OCI-LY3 (cell line): ENCODE measurements around the gene QKI.

Source experiments
- H2AFZ ChIP-seq: fragments of 200-600, 300-600 bp; shearing (Covaris generic); 2 replicates; pipeline ENCODE4 v1.6.0; 2014; ENCODE audit warnings: antibody characterized with exemption, low read depth, low read length
- H3K27ac ChIP-seq: fragments of 200-600, 300-600 bp; sonication (generic); 2 replicates; pipeline ENCODE4 v1.5.1; 2014; ENCODE audit warnings: mild to moderate bottlenecking, low read length, moderate library complexity, mixed read lengths
- H3K27me3 ChIP-seq: fragments of 200-600, 300-600 bp; sonication (generic); 2 replicates; pipeline ENCODE4 v1.6.1; 2014; ENCODE audit warnings: low read depth, low read length, mixed read lengths
- H3K36me3 ChIP-seq: fragments of 200-600, 300-600 bp; sonication (generic); replicated peaks from 2 replicates; pipeline ENCODE3; 2014; ENCODE audit warnings: low read depth, low read length, mixed read lengths
- H3K4me1 ChIP-seq: fragments of 300-600, 200-600 bp; sonication (generic); 2 replicates; pipeline ENCODE4 v1.6.1; 2014; ENCODE audit warnings: low read length, mixed read lengths
- H3K4me2 ChIP-seq: fragments of 200-600, 300-600 bp; sonication (generic); 2 replicates; pipeline ENCODE4 v1.6.1; 2014; ENCODE audit warnings: low read length, mixed read lengths
- H3K4me3 ChIP-seq: fragments of 300-600, 200-600 bp; sonication (generic); 2 replicates; pipeline ENCODE4 v1.5.1; 2014; ENCODE audit warnings: antibody characterized with exemption, mild to moderate bottlenecking, low read length, moderate library complexity
- H3K79me2 ChIP-seq: fragments of 300-600, 200-600 bp; shearing (Covaris generic); 2 replicates; pipeline ENCODE4 v1.6.1; 2014; ENCODE audit warnings: mild to moderate bottlenecking, low read length, mixed read lengths
- H3K9ac ChIP-seq: fragments of 300-600, 200-600 bp; shearing (Covaris generic); 2 replicates; pipeline ENCODE4 v1.6.0; 2014; ENCODE audit warnings: mild to moderate bottlenecking, low read length, moderate library complexity
- H3K9me3 ChIP-seq: fragments of 200-600, 300-600 bp; shearing (Covaris generic); 2 replicates; pipeline ENCODE4 v1.6.1; 2014; ENCODE audit warnings: low read length, mixed read lengths; ENCODE audit not compliant: insufficient read depth
- H4K20me1 ChIP-seq: fragments of 200-600, 300-600 bp; sonication (generic); 2 replicates; pipeline ENCODE4 v1.6.1; 2016; ENCODE audit warnings: low read length, mixed read lengths; ENCODE audit not compliant: insufficient read depth
- CTCF ChIP-seq: fragments of 200-600, 300-600 bp; sonication (generic); IDR thresholded peaks from 2 replicates; pipeline ENCODE4 v1.5.1; 2014; ENCODE audit warnings: antibody characterized with exemption, low read length, low read depth
- EZH2phosphoT487 ChIP-seq: fragments of 200-600 bp; shearing (Covaris generic); IDR thresholded peaks from 2 replicates; pipeline ENCODE4 v1.6.1; 2018; ENCODE audit warnings: antibody characterized with exemption, mixed run types, low read depth

QKI gene

GRCh38 chr6:163420289-163420614 is 5.7 kb downstream of the QKI start:
- H3K4me1 ChIP-seq = peaks cover 40% of the 10 kb centered on the region
- H3K36me3 ChIP-seq = no peaks in the 10 kb centered on the region
- no peak for TF ChIP-seq EZH2phosphoT487
- no peak overlapping the region for H2AFZ ChIP-seq
- H3K4me2 ChIP-seq = peak overlapping the region; percentile 60
- no peaks in the 10 kb centered on the region for H3K27me3 ChIP-seq
- H3K27ac ChIP-seq = no peak overlapping the region
- H3K79me2 ChIP-seq = peaks cover 100% of the 10 kb centered on the region
- no peak overlapping the region for H3K9ac ChIP-seq
- no peak overlapping the region for H3K4me3 ChIP-seq
- no peaks in the 10 kb centered on the region for H3K9me3 ChIP-seq
- H4K20me1 ChIP-seq = peaks cover 89% of the 10 kb centered on the region

GRCh38 chr6:163422550-163422949 is 8.0 kb downstream of the QKI start:
- no peak for TF ChIP-seq EZH2phosphoT487
- TF ChIP-seq CTCF = no peak
- Histone ChIP-seq H3K9ac (no peak overlapping the region), H3K36me3 (no peaks in the 10 kb centered on the region), H3K4me2 (no peak overlapping the region), H3K9me3 (no peaks in the 10 kb centered on the region), H4K20me1 (peaks cover 96% of the 10 kb centered on the region), H3K79me2 (peaks cover 100% of the 10 kb centered on the region), H3K4me3 (no peak overlapping the region), H3K27me3 (no peaks in the 10 kb centered on the region), H2AFZ (no peak overlapping the region), H3K27ac (no peak overlapping the region), H3K4me1 (peaks cover 34% of the 10 kb centered on the region)

GRCh38 chr6:163423696-163424095 is 9.2 kb downstream of the QKI start:
- Histone ChIP-seq H3K36me3 (no peaks in the 10 kb centered on the region), H3K4me2 (no peak overlapping the region), H3K4me3 (no peak overlapping the region), H3K9ac (no peak overlapping the region), H4K20me1 (peaks cover 98% of the 10 kb centered on the region), H3K27ac (no peak overlapping the region), H3K4me1 (peaks cover 25% of the 10 kb centered on the region), H3K27me3 (no peaks in the 10 kb centered on the region), H3K9me3 (no peaks in the 10 kb centered on the region), H2AFZ (no peak overlapping the region), H3K79me2 (peaks cover 100% of the 10 kb centered on the region)
- no peak for TF ChIP-seq EZH2phosphoT487
- no peak for TF ChIP-seq CTCF

- Histone ChIP-seq H3K9me3 (no peaks in the 10 kb centered on the region), H3K4me2 (no peak overlapping the region), H3K9ac (no peak overlapping the region), H3K4me1 (peaks cover 3% of the 10 kb centered on the region; the same call in 1 of the 2 replicates), H3K4me3 (no peak overlapping the region), H3K79me2 (peaks cover 100% of the 10 kb centered on the region), H4K20me1 (peaks cover 98% of the 10 kb centered on the region), H3K27me3 (no peaks in the 10 kb centered on the region), H3K36me3 (no peaks in the 10 kb centered on the region), H2AFZ (no peak overlapping the region), H3K27ac (no peak overlapping the region)
- TF ChIP-seq EZH2phosphoT487 (no peak), CTCF (no peak; the same call in 1 of the 2 replicates)
Measured at GRCh38 chr6:163427498-163428254, 13.2 kb downstream of the QKI start.
